CD4-positive, alpha-beta T cell treated with Interleukin-4 for 1 hour (primary cell): ENCODE data around the gene RTEL1.
"Not testable (repeated sequence)": the region's sequence is repeated elsewhere in the genome, so short reads cannot be mapped to it uniquely, and the experiment has no call there.

Source experiments
- DNase-seq, 2 donors: peaks; one replicate each; pipeline ENCODE4 v3.0.0-alpha.2; 2020 to 2022

Gene RTEL1

DNA sequence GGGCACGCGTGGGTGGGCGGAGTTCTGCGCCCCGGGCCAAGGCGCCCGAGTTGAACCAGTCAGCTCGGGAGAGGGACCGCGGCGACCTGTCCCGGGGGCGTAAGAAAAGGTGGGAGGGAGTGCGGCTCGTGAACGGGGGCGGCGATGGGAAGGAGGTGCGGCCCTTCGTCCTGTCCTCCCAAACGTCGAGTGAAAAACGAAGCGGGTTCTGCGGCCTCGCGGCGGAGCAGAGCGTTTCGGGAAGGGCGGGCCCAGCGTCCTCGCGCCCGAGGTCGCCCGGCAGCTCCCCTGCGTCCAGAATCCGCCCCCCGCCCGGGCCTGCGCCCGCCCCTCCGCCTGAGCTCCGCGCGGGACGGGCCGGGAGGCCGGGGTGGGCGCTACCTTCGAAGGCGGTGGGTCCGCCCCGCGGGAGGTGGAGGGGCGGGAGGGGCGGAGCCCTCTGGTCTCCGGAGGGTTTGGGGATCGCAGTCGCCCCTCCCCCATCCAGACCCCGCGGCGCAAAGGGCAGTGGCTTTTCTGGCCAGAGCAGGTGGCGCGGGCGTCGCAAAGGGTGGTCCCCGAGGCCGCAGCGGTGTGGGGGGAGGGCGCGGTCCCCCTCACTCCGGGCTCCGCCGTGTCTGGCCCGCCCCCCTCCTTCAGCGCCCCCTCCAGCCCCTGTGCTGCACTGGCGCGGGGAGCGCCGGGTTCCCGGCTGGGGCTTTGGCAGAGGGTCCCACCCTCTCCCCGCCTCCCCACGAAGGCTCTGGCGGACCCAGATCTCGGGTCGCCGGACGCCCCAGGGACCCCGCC lies 5.7 kb upstream of the RTEL1 start:
- DNase-seq = peak in 1 of 2 donors; percentile 46

GRCh38 chr20:63653041-63653973 lies 4.8 kb upstream of the RTEL1 start, which contains the start of gene STMN3:
Gene STMN3, minus strand, starts transcription at chr20:63653424. Its CDS starts 79 bp downstream, at chr20:63653345.
- DNase-seq = peak; percentile 66 to 77

DNA sequence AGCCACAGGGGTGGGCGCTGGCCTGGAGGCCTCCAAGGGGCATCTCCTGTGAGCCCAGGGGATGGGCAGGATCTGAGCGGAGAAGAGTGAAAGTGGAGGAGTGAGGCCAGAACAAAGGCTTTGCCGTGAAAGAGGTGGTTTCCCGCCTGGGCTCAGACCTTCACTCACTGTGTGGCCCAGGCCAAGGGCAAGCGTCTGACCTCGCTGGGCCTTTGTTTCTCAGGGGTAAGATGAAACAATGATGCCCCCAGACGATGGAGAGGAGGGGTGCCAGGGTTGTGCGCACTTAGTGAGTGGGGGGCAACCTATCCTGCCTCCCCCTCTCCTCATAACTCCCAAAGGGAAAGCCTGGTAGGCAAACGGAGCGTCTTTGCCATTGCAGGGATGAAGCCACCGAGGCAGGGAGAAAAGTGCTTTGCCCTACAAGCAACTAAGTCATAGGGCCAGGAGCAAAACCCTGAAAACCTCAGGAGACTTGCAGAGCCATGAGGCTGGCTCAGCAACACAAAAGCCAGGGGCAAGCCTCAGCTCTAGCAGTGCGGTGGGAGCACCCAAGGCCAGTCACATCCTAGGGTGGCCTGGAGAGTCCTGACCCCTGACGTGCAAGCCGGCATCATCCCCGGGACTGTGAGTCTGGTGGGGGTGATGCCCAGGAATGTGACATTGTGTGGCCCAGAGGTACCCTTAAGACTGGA lies 4.0 kb upstream of the RTEL1 start:
- DNase-seq = no peak

DNA sequence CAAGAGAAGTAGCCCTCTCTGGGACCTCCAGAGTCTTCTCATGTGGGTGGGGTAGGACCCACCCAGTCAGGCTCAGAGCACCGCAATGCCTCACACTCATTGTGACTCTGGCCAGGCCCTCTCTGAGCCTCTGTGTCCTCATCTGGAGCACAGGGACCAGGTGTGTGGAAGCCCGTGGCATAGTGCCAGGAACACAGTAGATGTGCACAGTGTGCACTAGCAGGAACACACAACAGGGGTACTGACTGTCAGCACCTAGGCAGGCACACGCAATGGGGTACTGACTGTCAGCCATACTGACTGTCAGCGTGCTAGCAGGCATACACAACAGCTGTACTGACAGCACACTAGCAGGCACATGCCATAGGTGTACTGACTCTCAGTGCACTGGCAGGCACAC lies 2.9 kb upstream of the RTEL1 start:
- DNase-seq = no peak

- DNase-seq = no peak
These were observed 1.7 kb upstream of the RTEL1 start for GRCh38 chr20:63656451-63656850.

GRCh38 chr20:63657260-63657936 lies 714 bp upstream of the RTEL1 start:
- no peak for DNase-seq

DNA sequence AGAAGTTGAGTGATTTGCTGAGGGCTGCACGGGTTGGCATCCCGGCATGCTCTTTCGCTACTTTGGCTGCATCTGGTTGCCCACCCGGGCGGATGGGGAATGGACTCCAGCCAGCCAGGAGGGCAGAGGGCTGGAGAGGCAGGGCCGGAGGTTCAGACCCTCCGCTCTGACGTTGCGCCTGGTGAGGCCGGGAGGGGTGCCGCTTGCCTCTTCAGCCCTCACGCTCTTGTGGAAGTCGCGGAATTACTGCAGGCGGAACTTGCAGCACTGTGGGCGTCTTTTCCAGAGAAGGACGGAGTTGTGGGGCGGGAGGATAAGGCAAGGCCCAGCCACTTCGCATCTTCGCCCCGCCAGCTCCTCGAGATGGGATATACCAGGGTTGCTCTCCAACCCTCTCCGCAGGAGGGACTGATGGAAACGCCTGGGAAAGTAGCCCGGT lies 656 bp downstream of the RTEL1 start:
- DNase-seq = no peak

DNA sequence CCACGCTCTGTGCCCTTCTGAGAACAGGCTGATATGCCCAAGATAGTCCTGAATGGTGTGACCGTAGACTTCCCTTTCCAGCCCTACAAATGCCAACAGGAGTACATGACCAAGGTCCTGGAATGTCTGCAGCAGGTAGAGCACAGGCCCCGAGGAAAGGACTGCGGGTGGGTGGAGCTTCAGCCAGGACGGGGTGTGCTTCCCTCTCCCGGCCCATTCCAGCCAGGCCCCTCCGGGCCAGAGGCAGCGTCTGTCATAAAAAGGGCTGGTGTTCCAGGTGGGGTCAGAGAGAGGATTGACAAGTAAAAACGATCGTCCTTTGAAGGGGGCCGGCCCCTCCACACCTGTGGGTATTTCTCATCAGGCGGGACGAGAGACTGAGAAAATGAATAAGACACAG lies 1.3 kb downstream of the RTEL1 start:
- no peak for DNase-seq

DNA sequence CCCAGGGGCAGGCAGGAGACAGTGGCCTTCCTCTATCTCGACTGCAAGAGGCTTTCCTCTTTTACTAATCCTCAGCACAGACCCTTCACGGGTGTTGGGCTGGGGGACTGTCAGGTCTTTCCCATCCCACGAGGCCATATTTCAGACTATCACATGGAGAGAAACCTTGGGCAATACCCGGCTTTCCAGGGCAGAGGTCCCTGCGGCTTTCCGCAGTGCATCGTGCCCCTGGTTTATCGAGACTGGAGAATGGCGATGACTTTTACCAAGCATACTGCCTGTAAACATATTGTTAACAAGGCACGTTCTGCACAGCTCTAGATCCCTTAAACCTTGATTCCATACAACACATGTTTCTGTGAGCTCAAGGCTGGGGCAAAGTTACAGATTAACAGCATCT lies 2.1 kb downstream of the RTEL1 start:
- DNase-seq = not testable (repeated sequence)

GRCh38 chr20:63660622-63661021 lies 2.5 kb downstream of the RTEL1 start:
- DNase-seq = no peak

- DNase-seq = no peak
These were observed 3.0 kb downstream of the RTEL1 start for GRCh38 chr20:63661108-63661507.

DNA sequence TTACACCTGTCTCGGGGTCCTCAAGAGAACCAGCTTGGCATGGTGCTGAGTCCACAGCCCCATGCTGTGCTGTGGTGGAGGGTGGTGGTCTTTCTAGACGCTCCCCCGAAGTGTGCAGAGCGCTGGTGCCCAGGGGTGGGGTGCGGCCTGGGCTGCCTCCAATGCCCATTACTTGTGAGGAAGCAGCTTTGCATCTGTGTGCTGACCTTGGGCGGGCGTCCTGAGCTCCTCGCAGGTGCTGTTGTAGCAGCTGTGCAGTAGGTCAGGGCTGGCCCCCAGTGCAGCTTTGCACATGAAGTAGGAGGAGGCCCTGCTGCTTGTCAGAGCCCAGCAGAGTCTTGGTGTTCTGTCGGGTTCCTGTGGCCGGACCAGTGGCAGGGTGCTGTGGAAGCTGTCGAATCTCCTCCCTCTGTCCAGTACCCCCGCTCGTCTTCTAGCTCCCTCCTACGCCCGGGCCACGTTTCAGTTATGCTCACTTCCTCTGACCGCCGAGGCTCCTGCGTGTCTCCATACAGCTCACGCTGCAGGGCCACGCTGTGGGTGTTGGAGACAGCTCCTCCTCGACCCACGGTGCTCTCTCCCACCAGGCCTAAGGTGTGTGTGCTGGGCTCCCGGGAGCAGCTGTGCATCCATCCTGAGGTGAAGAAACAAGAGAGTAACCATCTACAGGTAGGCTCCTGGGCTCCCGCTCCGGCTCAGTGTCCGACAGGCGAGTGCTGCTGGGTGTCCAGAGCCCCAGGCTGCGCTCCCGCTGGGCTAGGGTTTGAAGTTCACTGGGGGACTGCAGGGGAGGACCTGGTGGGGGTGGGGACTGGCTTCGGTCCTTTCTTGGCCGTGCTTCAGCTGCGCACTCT lies 4.1 kb downstream of the RTEL1 start:
- no peak for DNase-seq

- no peak for DNase-seq
These were observed 4.7 kb downstream of the RTEL1 start for GRCh38 chr20:63662813-63663189.

DNA sequence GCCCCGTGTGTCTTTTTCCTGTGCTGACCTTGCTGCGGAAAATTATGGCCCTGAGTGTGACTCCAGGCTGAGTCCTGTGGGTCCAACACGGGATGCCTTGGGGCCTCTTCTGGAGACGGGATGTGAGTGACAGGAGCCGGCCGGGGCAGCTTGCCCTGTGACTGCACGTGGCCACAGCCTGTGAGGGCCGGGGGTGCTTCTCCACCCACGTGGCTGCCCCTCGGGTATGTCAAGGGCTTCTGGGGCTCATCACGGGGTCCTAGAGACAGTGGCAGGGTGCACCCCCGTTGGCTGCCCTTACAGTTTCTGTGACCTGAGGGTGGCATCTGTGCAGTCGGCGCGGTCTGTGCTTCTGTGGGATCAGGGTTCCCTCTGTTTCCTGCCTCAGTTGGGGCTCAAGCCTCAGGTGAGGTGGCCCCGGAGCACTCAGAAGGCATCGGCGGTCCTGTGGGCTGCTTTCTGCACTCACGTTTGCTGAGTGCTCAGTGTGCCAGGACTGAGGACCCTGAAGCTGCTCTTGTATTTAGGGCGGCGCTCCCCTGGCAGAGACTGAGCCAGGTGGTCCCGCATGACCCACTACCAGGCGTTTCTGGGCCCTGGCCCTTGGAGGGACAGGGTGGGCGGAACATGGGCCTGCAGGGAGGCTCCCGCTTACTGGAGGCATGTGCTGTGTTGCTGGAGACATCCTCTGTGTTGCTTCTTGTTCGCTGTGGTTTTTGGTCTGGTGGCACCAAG lies 5.4 kb downstream of the RTEL1 start:
- DNase-seq = no peak

GRCh38 chr20:63664143-63664851 lies 6.2 kb downstream of the RTEL1 start:
- no peak for DNase-seq

- DNase-seq = no peak
These were observed 6.9 kb downstream of the RTEL1 start for GRCh38 chr20:63664861-63665594.

GRCh38 chr20:63665708-63666107 lies 7.6 kb downstream of the RTEL1 start:
- DNase-seq = no peak

DNA sequence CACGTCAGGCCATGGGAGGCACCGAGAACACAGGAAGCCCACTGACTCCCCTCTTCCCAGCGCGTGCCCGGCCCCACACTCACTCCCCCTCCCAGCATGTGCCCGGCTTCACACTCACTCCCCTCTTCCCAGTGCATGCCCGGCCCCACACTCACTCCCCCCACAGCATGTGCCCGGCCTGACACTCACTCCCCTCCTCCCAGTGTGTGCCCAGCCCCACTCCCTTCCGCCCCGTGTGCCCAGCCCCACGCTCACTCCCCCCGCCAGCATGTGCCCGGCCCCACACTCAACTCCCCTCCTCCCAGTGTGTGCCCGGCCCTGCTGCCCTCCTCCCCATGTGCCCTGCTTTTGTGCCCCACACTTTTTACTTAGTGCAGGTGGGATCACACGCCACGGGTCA lies 9.7 kb downstream of the RTEL1 start:
- no peak for DNase-seq

DNA sequence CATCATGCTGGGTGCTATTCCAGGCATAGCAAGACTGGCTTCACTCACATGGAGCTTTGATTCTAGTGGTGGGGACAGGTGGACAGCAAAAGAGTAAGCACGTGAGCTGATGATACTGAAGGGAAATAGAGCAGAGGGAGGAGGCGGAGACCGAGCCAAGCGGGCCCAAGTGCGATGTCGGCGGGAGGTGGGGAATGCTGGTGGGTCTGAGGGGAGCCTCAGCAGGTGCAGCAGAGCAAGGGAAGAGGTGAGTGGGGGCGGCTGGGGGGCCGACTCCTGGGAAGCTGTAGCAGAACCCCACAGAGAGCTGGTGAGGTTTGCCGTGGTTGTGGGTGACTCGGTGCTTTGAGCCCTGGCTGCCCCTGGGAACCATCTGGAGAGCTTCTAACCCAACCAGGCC lies 10.2 kb downstream of the RTEL1 start:
- no peak for DNase-seq

- DNase-seq = not testable (repeated sequence)
These were observed 13.6 kb downstream of the RTEL1 start for GRCh38 chr20:63671695-63672094.
